GM21423 (cell line): ENCODE data around the gene RBBP7.
A peak's percentile ranks its signal among the peaks of the same experiment; 100 is the strongest.

Experiments
- ATAC-seq: cut with Tn5 transposase; IDR thresholded peaks from one replicate; pipeline ENCODE4 v1.9.1; 2021; ENCODE audit warnings: mild to moderate bottlenecking, moderate library complexity; ENCODE audit not compliant: unreplicated experiment

The RBBP7 gene

GRCh38 chrX:16870095-16870861 is at the start of gene RBBP7:
TSS of gene RBBP7 (minus strand) at chrX:16870362. CDS start at chrX:16870053, 309 bp downstream.
- ATAC-seq = peak; percentile 78

DNA sequence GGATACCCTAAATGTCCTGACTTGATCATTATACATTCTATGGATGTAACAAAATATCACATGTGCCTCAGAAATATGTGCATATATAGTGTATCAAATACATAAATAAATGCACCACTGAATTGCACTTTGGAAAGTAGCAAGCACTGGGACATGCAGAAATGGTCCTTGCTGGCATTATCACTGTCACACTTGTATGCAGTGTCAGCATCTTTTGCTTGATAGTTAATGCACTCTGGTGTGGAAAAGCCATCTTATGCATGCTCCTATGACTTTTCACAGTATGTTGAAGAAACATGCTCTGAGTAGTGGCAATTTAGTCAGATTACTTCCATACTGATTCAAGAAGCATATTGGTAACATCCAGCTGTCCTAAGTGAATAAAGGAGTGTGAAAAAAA is 48.8 kb upstream of the RBBP7 start:
- ATAC-seq = no peak

- ATAC-seq = no peak
These were observed 47.0 kb upstream of the RBBP7 start for GRCh38 chrX:16917120-16917519.

DNA sequence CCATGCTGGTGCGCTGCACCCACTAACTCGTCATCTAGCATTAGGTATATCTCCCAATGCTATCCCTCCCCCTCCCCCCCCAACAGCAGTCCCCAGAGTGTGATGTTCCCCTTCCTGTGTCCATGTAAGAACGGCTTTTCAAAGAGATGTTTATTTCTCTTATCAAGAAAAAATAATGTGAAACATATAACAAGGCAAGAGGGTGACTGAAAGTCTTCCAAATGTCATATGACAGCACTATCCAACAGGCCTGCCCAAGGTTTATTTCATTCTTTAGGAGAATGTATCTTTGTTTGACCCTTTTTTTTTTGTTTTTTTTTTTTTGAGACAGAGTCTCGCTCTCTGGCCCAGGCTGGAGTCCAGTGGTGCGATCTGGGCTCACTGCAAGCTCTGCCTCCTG is 46.4 kb upstream of the RBBP7 start:
- ATAC-seq = no peak

DNA sequence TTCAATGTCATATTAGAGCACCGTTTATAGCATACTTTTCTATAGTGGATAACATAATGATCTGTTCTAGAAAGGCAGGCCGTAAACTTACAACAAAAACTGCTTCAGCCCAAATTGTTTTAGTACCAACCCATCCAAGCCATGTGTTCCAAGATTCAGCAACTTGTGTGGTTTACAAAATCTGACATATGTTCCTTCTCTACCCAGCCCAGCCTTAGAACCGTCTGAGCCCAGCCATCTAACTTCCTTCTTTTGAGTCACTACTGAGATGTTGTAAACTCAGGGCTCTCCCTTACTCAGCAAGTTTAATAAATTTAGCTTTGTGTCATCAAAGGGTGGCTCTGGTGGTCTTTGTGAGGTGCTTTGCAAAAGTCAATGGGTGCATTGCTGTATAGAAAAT is 43.9 kb upstream of the RBBP7 start:
- no peak for ATAC-seq

- ATAC-seq = no peak
These were observed 40.2 kb upstream of the RBBP7 start for GRCh38 chrX:16910376-16910775.

- ATAC-seq = peak; percentile 71
These were observed 33.3 kb upstream of the RBBP7 start for GRCh38 chrX:16903274-16904022.

DNA sequence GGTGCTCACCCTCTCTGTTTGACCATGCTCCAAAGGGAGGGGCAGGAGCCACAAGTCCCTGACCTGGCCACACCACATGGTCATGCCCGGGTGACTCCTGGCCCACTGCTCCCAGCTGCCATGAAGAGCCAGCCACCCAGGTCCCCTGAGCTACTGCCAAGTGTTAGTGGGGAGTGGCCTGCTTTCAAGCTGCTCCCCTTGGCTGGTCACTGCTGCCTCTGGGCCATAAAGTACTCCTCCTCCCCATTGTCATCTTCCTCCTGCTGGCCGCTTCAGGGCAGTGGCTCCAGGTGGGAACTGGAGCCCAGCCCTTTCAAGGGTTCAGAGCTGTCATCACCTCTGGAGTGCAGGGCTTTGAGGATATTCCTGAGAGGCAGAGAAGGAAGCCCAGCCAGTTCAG is 27.3 kb upstream of the RBBP7 start:
- ATAC-seq = no peak

DNA sequence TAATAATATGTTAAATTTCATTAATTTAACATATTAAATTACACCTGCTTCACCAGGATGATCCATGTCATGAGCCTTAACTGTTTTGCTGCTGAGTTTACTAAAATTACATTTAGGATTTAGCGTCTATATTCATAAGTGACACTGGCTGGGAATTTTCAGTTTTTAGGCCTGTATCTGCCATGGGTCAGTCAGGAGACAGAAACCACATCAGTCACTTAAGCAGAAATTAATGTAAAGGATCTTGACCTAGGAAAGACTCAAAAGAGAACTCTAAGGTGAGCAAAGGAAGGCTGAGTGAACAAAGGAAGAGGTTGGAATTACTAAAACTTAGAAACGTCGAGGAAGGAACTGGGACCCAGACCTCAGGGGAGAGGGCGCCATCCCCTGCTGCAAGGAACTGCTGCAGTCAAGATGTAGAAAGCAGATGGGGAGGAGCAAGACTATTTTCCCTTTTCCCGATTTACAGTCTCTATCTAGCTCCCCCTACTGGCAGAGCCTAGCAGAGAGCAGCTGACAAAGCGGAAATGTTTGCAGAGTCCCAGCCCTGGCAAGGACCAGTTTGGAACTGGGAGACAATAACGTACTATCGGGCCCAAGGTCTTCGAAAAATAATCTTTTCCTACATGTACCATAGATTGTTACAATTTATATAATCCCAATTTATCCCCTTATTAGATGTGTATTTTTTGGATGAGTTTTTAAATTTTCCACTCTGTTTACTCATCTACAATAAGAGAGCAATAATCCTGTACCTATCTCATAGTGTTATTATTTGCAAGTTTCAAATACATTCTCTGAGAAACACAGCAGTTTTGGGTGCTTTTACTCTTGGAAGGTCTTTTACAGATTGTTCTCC is 22.6 kb upstream of the RBBP7 start:
- peak; percentile 89 for ATAC-seq

GRCh38 chrX:16885628-16886027 is 15.5 kb upstream of the RBBP7 start:
- ATAC-seq = no peak

- no peak for ATAC-seq
These were observed 13.3 kb upstream of the RBBP7 start for GRCh38 chrX:16883487-16883804.

- peak; percentile 58 for ATAC-seq
These were observed 12.7 kb upstream of the RBBP7 start for GRCh38 chrX:16882702-16883486.

DNA sequence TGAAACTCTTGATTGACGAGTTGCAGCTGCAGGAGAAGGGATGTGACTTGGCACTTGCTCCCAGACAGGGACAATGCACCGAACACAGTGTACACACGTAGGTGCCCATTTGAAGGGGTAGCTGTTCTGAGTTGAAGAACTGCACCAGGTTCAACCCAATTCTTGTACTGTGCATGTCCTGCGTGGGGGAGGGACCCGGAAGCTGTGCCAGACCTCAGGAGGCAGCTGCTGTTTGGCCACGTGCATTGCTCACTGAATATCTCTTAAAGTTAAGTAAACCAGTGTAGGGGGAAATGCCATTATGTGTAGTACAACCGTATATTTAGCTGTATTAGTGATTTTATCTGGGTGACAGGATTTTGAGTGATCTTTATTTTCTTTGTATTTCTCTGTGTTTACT is 12.0 kb upstream of the RBBP7 start:
- ATAC-seq = peak; percentile 68

DNA sequence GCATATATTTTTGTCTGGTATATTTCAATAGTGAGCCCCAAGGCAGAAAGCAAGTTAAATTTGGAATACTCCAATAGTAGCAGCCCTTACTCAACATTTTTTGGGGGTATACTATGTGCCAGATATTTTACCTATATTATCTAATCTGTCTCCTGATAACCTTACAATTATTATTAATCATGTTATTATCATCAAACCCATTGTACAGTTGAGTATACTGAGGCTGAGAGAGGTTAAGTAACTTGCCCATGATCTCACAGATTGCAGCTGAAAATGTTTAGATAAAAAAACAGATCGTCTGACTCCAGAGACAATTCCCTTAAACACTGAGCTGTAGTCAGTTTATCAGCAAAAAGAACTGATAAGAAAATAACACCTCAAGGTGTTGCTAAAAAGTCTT is 6.5 kb upstream of the RBBP7 start:
- no peak for ATAC-seq

- ATAC-seq = no peak
These were observed 4.4 kb upstream of the RBBP7 start for GRCh38 chrX:16874458-16875095.

GRCh38 chrX:16873106-16873505 is 2.9 kb upstream of the RBBP7 start:
- ATAC-seq = no peak

DNA sequence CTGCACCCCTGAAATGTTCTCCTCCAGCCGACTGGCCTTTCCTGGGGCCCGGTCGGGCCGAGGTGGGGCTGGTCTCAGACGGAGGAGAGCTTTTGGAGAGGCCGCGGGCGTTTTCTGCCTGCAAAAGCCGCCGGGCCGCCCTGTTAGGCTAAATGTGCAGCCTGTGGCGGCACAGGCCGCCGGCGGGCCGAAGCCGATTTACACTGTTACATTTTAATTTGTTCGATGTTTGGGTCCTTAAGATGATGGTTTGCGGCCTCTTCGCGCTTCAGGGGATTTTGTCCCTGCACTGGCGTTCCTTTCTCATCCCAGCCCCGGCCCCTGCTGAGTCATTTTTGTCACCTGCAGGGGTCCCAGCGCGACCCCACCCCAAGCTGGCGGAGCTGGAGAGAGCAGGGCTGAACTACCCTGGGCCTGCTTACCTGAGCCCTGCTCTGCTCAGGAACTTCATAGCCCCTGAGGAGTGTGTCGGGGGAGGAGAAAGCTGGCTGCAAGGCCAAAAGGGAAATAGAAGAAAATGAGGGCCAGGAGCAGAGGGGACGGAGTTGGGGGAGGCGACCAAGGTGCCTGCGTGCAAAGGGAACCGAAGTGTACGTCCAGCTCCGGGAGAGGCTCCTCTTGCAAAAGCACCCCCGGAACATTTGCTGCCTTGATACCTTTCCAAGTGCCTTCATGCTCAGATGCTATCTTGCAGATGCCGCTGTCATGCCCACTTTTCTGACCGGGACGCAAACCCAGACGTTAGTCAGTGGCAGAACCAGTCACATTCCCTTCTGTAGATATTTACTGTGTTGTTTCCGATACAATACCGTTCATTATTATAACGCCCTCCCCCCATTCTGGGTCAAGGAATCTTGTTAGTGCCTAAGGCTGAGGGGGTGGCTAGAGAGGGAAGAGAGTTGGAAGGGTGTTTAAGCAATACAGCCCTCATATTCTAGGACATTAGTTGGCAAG is 977 bp upstream of the RBBP7 start:
- ATAC-seq = peak; percentile 9

GRCh38 chrX:16869393-16870094 is 618 bp downstream of the RBBP7 start:
- ATAC-seq = peak; percentile 43

DNA sequence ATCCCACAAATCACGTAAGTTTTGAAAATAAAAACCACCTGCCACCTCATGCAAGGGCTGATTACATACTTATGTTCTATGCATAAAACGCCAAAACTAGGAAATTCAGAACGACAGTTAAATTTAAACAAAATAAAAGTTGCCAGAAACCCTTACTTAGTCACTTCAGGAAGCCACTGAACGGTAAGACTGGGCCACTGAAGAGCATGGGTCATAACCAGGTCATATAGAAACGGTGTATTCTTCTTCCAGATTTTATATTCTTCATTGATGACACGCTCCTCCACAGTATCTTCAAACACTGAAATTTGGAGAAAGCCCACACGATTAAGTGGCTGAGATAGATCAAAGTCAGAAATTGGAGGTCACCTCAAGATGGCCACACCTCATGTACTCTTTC is 1.2 kb downstream of the RBBP7 start:
- no peak for ATAC-seq
